DMS 273 (cell line): ENCODE results near the gene KRT6A.

Experiments
- DNase-seq: peaks from one replicate; lab custom pipeline; 2025; ENCODE audit not compliant: unreplicated experiment; lab: John Stamatoyannopoulos, UW

The KRT6A gene

DNA sequence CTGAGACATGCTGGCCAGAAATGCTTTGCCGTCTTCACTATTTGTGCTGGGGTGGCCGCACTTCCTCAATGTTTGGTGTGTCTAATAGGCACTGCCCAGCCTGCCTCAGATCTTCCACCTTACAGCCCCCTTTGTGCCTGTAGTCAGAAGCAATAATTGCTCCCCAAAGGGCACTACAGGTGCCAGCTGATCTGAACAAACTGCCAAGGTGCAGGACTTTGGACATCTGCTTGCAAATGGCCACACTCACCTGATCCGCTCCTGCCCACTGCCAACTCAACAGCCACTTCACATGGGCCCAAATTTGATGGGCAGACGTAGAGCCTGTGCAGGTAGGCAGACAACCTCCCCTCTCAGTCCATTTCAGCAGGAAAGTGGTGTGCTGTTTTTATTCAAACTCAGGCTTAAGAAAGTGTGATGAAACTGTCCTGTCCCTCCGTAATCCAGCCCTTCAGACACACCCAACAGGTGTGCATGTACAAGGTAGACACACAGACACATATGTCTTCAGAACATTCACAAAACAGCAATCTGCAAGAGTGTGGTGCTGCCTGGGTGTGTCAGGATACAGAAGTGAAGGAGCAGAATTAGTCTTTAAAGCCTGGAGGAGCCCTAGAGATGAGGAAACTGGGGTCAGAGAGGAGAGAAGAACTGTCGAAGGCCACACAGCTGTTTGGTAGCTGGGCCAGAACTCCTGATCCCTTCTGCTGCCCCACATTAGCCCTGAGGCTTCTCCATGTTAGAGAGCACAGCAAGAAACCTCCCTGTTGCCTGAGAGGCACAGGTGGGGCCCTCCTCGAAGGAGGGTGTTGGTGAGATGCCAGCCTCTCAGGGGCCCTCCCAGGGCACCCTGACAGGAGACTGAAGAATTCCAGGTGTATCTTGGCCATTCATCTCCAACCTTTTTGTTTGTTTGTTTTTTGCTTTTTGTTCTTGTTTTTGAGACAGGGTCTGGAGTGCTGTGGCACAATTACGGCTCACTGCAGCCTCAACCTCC is 54.5 kb downstream of the KRT6A start:
- no peak for DNase-seq

DNA sequence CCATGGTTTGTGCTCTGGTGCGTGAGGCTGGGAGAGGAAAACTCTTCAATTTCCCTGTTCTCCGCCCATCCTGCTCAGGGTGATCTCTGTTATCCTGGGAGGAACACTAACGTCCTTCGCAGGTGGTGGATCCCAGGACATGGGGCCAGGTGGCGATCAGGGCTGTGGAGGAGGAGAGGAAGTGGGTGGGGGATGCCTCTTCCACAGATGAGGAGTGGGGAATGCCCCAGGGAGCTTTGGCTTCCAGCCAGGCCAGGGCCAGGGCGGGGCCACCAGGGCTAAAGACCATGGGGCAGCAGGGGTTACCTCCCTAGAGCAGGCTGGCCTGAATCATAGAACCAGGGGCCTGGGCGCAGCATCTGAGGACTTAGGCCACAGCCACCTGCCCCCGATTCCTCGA is 55.5 kb downstream of the KRT6A start:
- no peak for DNase-seq
